MCF 10A (cell line): Measurements from ENCODE around the gene GNG10. TPM values are rescaled to one million over a fixed set of nuclear protein-coding genes. Genes with fewer than 3 reads are reported as not detected.

Experiments
- BruUV-seq: library from RNA; stranded (reverse); fragments of 400-500 nt; replicated peaks from 2 replicates; lab custom pipeline; 2021; lab: Mats Ljungman, UMichigan
- CTCF ChIA-PET: fragments of 300-600 bp; sonication (Branson Sonifier 250); formaldehyde crosslinking; extraction: SDS; loops from one replicate; lab custom pipeline; 2021; ENCODE audit warnings: antibody characterized with exemption, inconsistent platforms; lab: Yijun Ruan, JAX
- POLR2A ChIA-PET: fragments of 300-600, 350-650 bp; sonication (Branson Sonifier 250); formaldehyde crosslinking; extraction: SDS; loops from one replicate; lab custom pipeline; 2020; ENCODE audit warnings: antibody characterized with exemption, inconsistent platforms; lab: Yijun Ruan, JAX
- DNase-seq: peaks from one replicate; pipeline ENCODE4 v3.0.0-alpha.2; 2018; ENCODE audit not compliant: unreplicated experiment
- H3K27ac Mint-ChIP-seq: one replicate; pipeline ENCODE4 v1.8.0; 2022; ENCODE audit warnings: mild to moderate bottlenecking, low read depth, mixed read lengths; ENCODE audit not compliant: unreplicated experiment
- H3K27me3 Mint-ChIP-seq: one replicate; pipeline ENCODE4 v1.8.0; 2022; ENCODE audit warnings: mixed read lengths; ENCODE audit not compliant: insufficient read depth, unreplicated experiment
- H3K36me3 Mint-ChIP-seq: one replicate; pipeline ENCODE4 v1.8.0; 2022; ENCODE audit warnings: mild to moderate bottlenecking, moderate library complexity, mixed read lengths; ENCODE audit not compliant: insufficient read depth, unreplicated experiment
- H3K4me1 Mint-ChIP-seq: one replicate; pipeline ENCODE4 v1.8.0; 2022; ENCODE audit warnings: mixed read lengths; ENCODE audit not compliant: insufficient read depth, unreplicated experiment
- H3K4me3 Mint-ChIP-seq: one replicate; pipeline ENCODE4 v1.8.0; 2022; ENCODE audit warnings: mild to moderate bottlenecking, moderate library complexity, mixed read lengths; ENCODE audit not compliant: unreplicated experiment
- H3K9me3 Mint-ChIP-seq: one replicate; pipeline ENCODE4 v1.8.0; 2022; ENCODE audit warnings: mixed read lengths; ENCODE audit not compliant: unreplicated experiment
- CTCF ChIP-seq: fragments of 200-600 bp; IDR thresholded peaks from one replicate; pipeline ENCODE4 v1.8.0; 2022; ENCODE audit warnings: antibody characterized with exemption, mild to moderate bottlenecking; ENCODE audit not compliant: unreplicated experiment
- intact Hi-C: fragments of 100-400 bp; cut with micrococcal nuclease; formaldehyde crosslinking; loops from 2 replicates; pipeline ENCODE4 v1.14.1; 2022
- total RNA-seq: library from RNA; stranded (reverse); gene quantifications from 2 replicates; pipeline ENCODE4 v1.2.3, GENCODE V29; 2022

Gene GNG10
- total RNA-seq, 1 experiment from 2014 or later, result 42.0 TPM

GRCh38 chr9:111648066-111648465, 13.3 kb upstream of the GNG10 start:
- Mint-ChIP-seq H3K4me3 (no peak overlapping the region), H3K27ac (no peak overlapping the region), H3K9me3 (no peaks in the 10 kb centered on the region), H3K36me3 (peaks cover 70% of the 10 kb centered on the region), H3K27me3 (no peaks in the 10 kb centered on the region), H3K4me1 (peaks cover 4% of the 10 kb centered on the region)
- ChIA-PET POLR2A (interaction anchor here (0.7 kb wide), 1 partner anchor 9 kb away, joined by 3 read pairs; no protein-coding TSS in a partner anchor), CTCF (no interaction called here)
- no peak for DNase-seq
- BruUV-seq, result no TSS peak
- intact Hi-C loops, result no loop called here
- no peak for TF ChIP-seq CTCF

- no peak for DNase-seq
- no TSS peak for BruUV-seq
- Mint-ChIP-seq H3K4me3 (no peak overlapping the region), H3K27me3 (no peaks in the 10 kb centered on the region), H3K9me3 (no peaks in the 10 kb centered on the region), H3K27ac (no peak overlapping the region), H3K36me3 (peaks cover 71% of the 10 kb centered on the region), H3K4me1 (peaks cover 4% of the 10 kb centered on the region)
- intact Hi-C loops, result no loop called here
- POLR2A ChIA-PET, result interaction anchor here (0.6 to 1.6 kb wide), 7 partner anchors 9 to 1118 kb away, joined by 3 to 10 read pairs (median 3); partner anchors contain the start of genes DNAJC25 and GNG10
- CTCF ChIA-PET, result interaction anchor here (0.6 to 1.2 kb wide), 5 partner anchors 21 to 165 kb away, joined by 3 to 9 read pairs (median 5); no protein-coding TSS in a partner anchor
- no peak for TF ChIP-seq CTCF
These were observed 12.4 kb upstream of the GNG10 start for GRCh38 chr9:111649016-111649415.

- POLR2A ChIA-PET, result interaction anchor here (0.6 to 1.3 kb wide), 3 partner anchors 9 to 241 kb away, joined by 3 read pairs; no protein-coding TSS in a partner anchor
- intact Hi-C loops, result no loop called here
- BruUV-seq, result no TSS peak
- Mint-ChIP-seq H3K27ac (no peak overlapping the region), H3K4me3 (no peak overlapping the region), H3K36me3 (peaks cover 26% of the 10 kb centered on the region), H3K4me1 (peaks cover 2% of the 10 kb centered on the region), H3K27me3 (no peaks in the 10 kb centered on the region), H3K9me3 (no peaks in the 10 kb centered on the region)
- DNase-seq, result no peak
- CTCF ChIA-PET, result interaction anchor here (1.6 kb wide), 1 partner anchor 34 kb away, joined by 3 read pairs; no protein-coding TSS in a partner anchor
- no peak for TF ChIP-seq CTCF
These were observed 4.4 kb upstream of the GNG10 start for GRCh38 chr9:111657051-111657450.

- no peak for TF ChIP-seq CTCF
- peaks cover 18% of the 10 kb centered on the region for H3K36me3 Mint-ChIP-seq
- no peaks in the 10 kb centered on the region for H3K9me3 Mint-ChIP-seq
- peaks cover 19% of the 10 kb centered on the region for H3K4me1 Mint-ChIP-seq
- no peak overlapping the region for H3K27ac Mint-ChIP-seq
- ChIA-PET CTCF (interaction anchor here (0.7 kb wide), 1 partner anchor 37 kb away, joined by 3 read pairs; no protein-coding TSS in a partner anchor), POLR2A (no interaction called here)
- no peak overlapping the region for H3K4me3 Mint-ChIP-seq
- no peaks in the 10 kb centered on the region for H3K27me3 Mint-ChIP-seq
- intact Hi-C loops, result no loop called here
- DNase-seq, result no peak
- BruUV-seq, result no TSS peak
These were observed 2.5 kb upstream of the GNG10 start for GRCh38 chr9:111658943-111659342.
